Trophoblast cell (in vitro differentiated cells and primary cell): Measurements from ENCODE around the gene ELK3.

Source experiments
- DNase-seq, 2 donors: peaks; one replicate each; pipeline ENCODE4 v3.0.0-alpha.2; 2016
- H2AFZ ChIP-seq: 2 replicates; pipeline ENCODE4 v1.6.1; 2013; ENCODE audit warnings: low read length, moderate library complexity, mild to moderate bottlenecking; ENCODE audit not compliant: insufficient read depth, poor library complexity
- H2AK5ac ChIP-seq: 2 replicates; pipeline ENCODE4 v1.6.1; 2013; ENCODE audit warnings: mild to moderate bottlenecking, low read length
- H2BK120ac ChIP-seq: 2 replicates; pipeline ENCODE4 v1.6.1; 2013; ENCODE audit warnings: low read length, mild to moderate bottlenecking, moderate library complexity; ENCODE audit not compliant: insufficient read depth, poor library complexity
- H2BK12ac ChIP-seq: 2 replicates; pipeline ENCODE4 v1.6.1; 2013; ENCODE audit warnings: mild to moderate bottlenecking, low read length, moderate library complexity
- H2BK5ac ChIP-seq: 2 replicates; pipeline ENCODE4 v1.6.1; 2013; ENCODE audit warnings: low read length, low read depth, moderate library complexity, mild to moderate bottlenecking; ENCODE audit not compliant: poor library complexity
- H3K14ac ChIP-seq: 2 replicates; pipeline ENCODE4 v1.6.1; 2013; ENCODE audit warnings: mild to moderate bottlenecking, low read length
- H3K18ac ChIP-seq: 2 replicates; pipeline ENCODE4 v1.6.1; 2013; ENCODE audit warnings: mild to moderate bottlenecking, low read length
- H3K23ac ChIP-seq: 2 replicates; pipeline ENCODE4 v1.6.1; 2013; ENCODE audit warnings: low read length
- H3K27ac ChIP-seq: 2 replicates; pipeline ENCODE4 v1.5.1; 2013; ENCODE audit warnings: low read depth, mild to moderate bottlenecking, inconsistent platforms, low read length, moderate library complexity
- H3K27me3 ChIP-seq: 2 replicates; pipeline ENCODE4 v1.6.1; 2013; ENCODE audit warnings: inconsistent platforms, mild to moderate bottlenecking, low read length, moderate library complexity; ENCODE audit not compliant: insufficient read depth
- H3K36me3 ChIP-seq, 2 experiments: 1 replicate in 1 of 2; 2 replicates in 1 of 2; pipeline ENCODE4 v1.6.1; 2013; ENCODE audit warnings: low read length in 2 of 2, mild to moderate bottlenecking in 2 of 2, moderate library complexity in 1 of 2; ENCODE audit not compliant: insufficient read depth in 2 of 2, control insufficient read depth in 1 of 2
- H3K4ac ChIP-seq: 2 replicates; pipeline ENCODE4 v1.6.1; 2013; ENCODE audit warnings: low read depth, mild to moderate bottlenecking, low read length, moderate library complexity
- H3K4me1 ChIP-seq, 2 experiments: 1 replicate in 1 of 2; 2 replicates in 1 of 2; pipeline ENCODE4 v1.6.1; 2013; ENCODE audit warnings: low read length in 2 of 2, mild to moderate bottlenecking in 2 of 2, moderate library complexity in 1 of 2; ENCODE audit not compliant: insufficient read depth in 2 of 2, control insufficient read depth in 1 of 2
- H3K4me2 ChIP-seq: 2 replicates; pipeline ENCODE4 v1.6.1; 2013; ENCODE audit warnings: inconsistent platforms, mild to moderate bottlenecking, low read length, moderate library complexity
- H3K4me3 ChIP-seq: 2 replicates; pipeline ENCODE4 v1.5.1; 2013; ENCODE audit warnings: mild to moderate bottlenecking, low read depth, low read length, inconsistent platforms
- H3K79me1 ChIP-seq: one replicate; pipeline ENCODE4 v1.6.1; 2013; ENCODE audit warnings: low read length
- H3K79me2 ChIP-seq: 2 replicates; pipeline ENCODE4 v1.6.1; 2013; ENCODE audit warnings: low read length, mild to moderate bottlenecking; ENCODE audit not compliant: control insufficient read depth, insufficient read depth, poor library complexity
- H3K9ac ChIP-seq: 2 replicates; pipeline ENCODE4 v1.6.1; 2013; ENCODE audit warnings: mild to moderate bottlenecking, low read length
- H3K9me3 ChIP-seq: 2 replicates; pipeline ENCODE4 v1.6.1; 2013; ENCODE audit warnings: low read depth, mild to moderate bottlenecking, control low read depth, inconsistent platforms, low read length; ENCODE audit not compliant: insufficient read depth
- H4K12ac ChIP-seq: 2 replicates; pipeline ENCODE4 v1.6.1; 2013; ENCODE audit warnings: low read depth, mild to moderate bottlenecking, low read length, moderate library complexity
- H4K8ac ChIP-seq: 2 replicates; pipeline ENCODE4 v1.6.1; 2013; ENCODE audit warnings: low read depth, mild to moderate bottlenecking, low read length, moderate library complexity
- H4K91ac ChIP-seq: one replicate; pipeline ENCODE4 v1.6.1; 2013; ENCODE audit warnings: low read depth, mild to moderate bottlenecking, low read length, moderate library complexity
- WGBS: extraction: QIAGEN DNeasy Blood & Tissue Kit; methylation state at CpG from one replicate; pipeline ENCODE4 v1.1.7; 2013; ENCODE audit warnings: missing lambda C conversion rate; ENCODE audit not compliant: insufficient read length, insufficient coverage; ENCODE audit errors: extremely low coverage; 5-methylcytosine and 5-hydroxymethylcytosine counted together

The ELK3 gene

DNA sequence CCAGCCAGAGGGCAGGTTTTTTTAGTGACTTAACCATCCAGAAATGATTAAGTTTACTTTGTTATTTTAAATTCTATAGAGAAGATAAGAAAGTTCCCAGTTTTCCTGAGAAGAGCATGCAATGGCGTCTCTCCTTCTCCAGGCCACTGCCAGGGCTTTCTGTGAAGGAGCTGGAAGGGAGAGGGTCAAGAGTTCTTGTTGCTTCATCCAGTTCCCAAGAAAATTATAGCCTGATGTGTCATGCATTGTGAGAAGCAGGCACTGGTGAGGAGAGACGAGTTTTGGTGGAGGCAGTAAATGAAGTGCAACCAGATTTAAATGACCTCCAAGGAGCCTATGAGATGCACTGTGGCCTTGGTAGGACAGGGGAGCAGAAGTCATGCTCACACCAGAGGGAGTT, 14.2 kb downstream of the ELK3 start:
- Histone ChIP-seq H3K14ac (no peak overlapping the region), H2BK12ac (no peak overlapping the region), H3K9ac (no peak overlapping the region), H3K18ac (no peak overlapping the region), H3K23ac (no peak overlapping the region), H3K4me3 (no peak overlapping the region), H3K9me3 (peaks cover 3% of the 10 kb centered on the region), H3K4me2 (no peak overlapping the region), H3K79me2 (no peaks in the 10 kb centered on the region), H4K8ac (no peak overlapping the region), H3K79me1 (no peaks in the 10 kb centered on the region), H4K91ac (no peak overlapping the region), H3K4me1 (no peaks in the 10 kb centered on the region), H2AFZ (no peak overlapping the region), H3K27ac (no peak overlapping the region), H3K36me3 (peaks cover 0 to 2% of the 10 kb centered on the region in 2 experiments), H4K12ac (no peak overlapping the region), H3K4ac (no peak overlapping the region), H2BK120ac (no peak overlapping the region), H3K27me3 (no peaks in the 10 kb centered on the region), H2AK5ac (no peak overlapping the region), H2BK5ac (no peak overlapping the region)
- DNase-seq: no peak
- no CpG with 5 or more reads among the region's 2 CpGs for WGBS

DNA sequence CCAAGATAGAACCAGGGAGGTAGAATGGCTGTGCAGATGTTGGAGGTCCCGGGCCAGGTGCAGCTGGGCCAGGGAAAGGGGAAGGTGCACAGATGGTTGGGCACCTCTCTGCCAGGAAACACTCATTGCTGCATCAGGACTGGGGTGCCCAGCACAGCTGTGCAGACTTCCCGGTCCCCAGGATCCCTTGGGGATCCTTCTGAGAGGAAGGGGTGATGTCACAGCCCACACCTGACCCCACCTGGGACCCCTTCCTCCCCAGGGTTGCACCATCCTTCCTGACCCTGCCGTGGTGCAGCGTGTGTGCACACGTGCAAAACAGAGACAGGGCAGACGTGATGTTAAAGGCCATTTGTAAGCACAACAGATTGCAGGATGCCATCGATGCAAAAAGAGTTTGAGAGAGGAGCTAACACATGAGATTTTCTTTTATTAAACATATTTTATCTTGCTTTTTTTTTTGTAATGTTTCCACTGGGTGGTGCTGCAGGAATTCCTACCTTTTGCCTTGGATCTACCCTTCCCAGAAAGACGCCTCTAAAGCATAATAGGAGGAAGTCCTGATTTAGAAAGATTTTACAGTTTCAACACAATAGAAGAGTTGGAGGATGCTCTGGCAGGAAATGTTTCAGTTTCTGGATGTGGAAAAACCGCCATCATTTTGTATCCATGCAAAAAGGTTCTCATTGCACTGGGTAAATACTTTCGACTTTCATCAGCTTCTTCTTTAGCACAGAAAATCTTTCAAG, 14.8 kb downstream of the ELK3 start:
- Histone ChIP-seq H2AFZ (no peak overlapping the region), H4K91ac (no peak overlapping the region), H4K12ac (no peak overlapping the region), H3K4me1 (no peaks in the 10 kb centered on the region), H3K18ac (no peak overlapping the region), H2AK5ac (no peak overlapping the region), H2BK5ac (no peak overlapping the region), H3K79me2 (no peaks in the 10 kb centered on the region), H3K23ac (no peak overlapping the region), H2BK12ac (no peak overlapping the region), H4K8ac (no peak overlapping the region), H3K36me3 (peaks cover 0 to 5% of the 10 kb centered on the region in 2 experiments), H3K27me3 (no peaks in the 10 kb centered on the region), H3K4ac (no peak overlapping the region), H3K79me1 (no peaks in the 10 kb centered on the region), H3K4me2 (no peak overlapping the region), H3K9me3 (peaks cover 3% of the 10 kb centered on the region), H3K9ac (no peak overlapping the region), H3K27ac (no peak overlapping the region), H3K4me3 (no peak overlapping the region), H2BK120ac (no peak overlapping the region), H3K14ac (no peak overlapping the region)
- no peak for DNase-seq
- no CpG with 5 or more reads among the region's 10 CpGs for WGBS

DNA sequence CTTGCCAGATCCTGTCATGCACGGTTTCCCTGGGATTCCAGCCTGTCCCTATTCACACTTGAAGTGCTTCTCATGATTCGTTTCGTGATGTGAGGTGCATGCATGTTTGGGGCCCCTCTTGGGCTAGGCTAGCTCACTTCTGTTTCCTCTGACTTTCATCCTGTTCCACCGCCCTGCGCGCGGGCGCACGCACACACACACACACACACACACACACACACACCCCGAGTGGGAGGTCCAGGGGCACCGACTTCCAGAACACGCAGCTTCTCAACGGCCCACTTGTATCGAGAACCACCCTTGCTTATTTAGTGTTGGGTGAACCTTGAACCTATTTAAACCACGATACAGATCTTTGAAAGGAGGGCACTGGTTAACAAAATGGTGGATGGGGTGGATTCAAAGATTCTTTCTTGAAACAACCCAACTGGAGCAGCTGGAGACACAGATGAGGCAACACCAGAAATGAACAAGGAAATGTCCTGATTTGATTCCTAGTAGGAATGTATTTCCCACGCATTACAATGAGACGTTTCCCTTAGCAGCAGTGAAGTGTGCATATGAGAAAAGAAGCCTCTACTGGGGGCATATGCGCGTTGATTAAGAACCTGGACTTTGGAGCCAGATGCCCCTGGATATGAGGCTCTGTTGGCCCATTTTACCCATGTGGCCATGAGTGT, 16.3 kb downstream of the ELK3 start:
- no peaks in the 10 kb centered on the region for H3K79me1 ChIP-seq
- no peak overlapping the region for H3K18ac ChIP-seq
- DNase-seq: no peak
- H3K14ac ChIP-seq: no peak overlapping the region
- no peaks in the 10 kb centered on the region for H3K4me1 ChIP-seq
- no peak overlapping the region for H2BK120ac ChIP-seq
- whole genome bisulfite sequencing: no CpG with 5 or more reads among the region's 19 CpGs
- no peak overlapping the region for H4K12ac ChIP-seq
- no peak overlapping the region for H3K4me2 ChIP-seq
- H4K8ac ChIP-seq: no peak overlapping the region
- no peak overlapping the region for H2BK5ac ChIP-seq
- peak overlapping the region; percentile 52 for H3K23ac ChIP-seq
- H2AK5ac ChIP-seq: no peak overlapping the region
- no peak overlapping the region for H3K27ac ChIP-seq
- peaks cover 0 to 5% of the 10 kb centered on the region in 2 experiments for H3K36me3 ChIP-seq
- no peak overlapping the region for H3K9ac ChIP-seq
- no peaks in the 10 kb centered on the region for H3K27me3 ChIP-seq
- H2AFZ ChIP-seq: no peak overlapping the region
- no peak overlapping the region for H2BK12ac ChIP-seq
- no peak overlapping the region for H4K91ac ChIP-seq
- peaks cover 3% of the 10 kb centered on the region for H3K9me3 ChIP-seq
- H3K4me3 ChIP-seq: no peak overlapping the region
- H3K4ac ChIP-seq: no peak overlapping the region
- no peaks in the 10 kb centered on the region for H3K79me2 ChIP-seq

DNA sequence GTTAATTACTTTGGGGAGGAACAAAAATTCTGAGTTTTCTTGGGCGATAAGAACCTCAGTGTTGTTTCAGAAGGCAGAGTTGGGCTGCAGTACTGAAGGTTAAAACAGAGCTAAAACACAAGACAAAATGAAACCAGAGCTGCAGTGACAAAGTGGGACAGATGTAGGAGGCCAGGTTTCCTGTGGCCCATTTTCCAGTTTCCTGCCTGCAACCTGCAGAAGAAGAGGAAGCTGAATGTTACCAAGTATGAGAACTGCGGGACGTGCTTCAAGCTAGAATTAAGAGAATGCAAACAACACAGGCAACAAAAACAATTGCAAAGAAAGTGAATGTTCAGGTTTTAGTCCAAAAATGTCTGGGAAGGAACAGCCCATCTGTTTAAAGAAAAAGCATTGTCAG, 17.8 kb downstream of the ELK3 start:
- no peak overlapping the region for H4K8ac ChIP-seq
- H3K4me2 ChIP-seq: no peak overlapping the region
- no peak overlapping the region for H3K4me3 ChIP-seq
- no peak overlapping the region for H2AK5ac ChIP-seq
- no peak overlapping the region for H3K23ac ChIP-seq
- H3K9ac ChIP-seq: no peak overlapping the region
- no peaks in the 10 kb centered on the region for H3K79me2 ChIP-seq
- peaks cover 3% of the 10 kb centered on the region for H3K9me3 ChIP-seq
- no CpG with 5 or more reads among the region's 3 CpGs for WGBS
- H2BK12ac ChIP-seq: no peak overlapping the region
- H3K79me1 ChIP-seq: no peaks in the 10 kb centered on the region
- peaks cover 6 to 7% of the 10 kb centered on the region in 2 experiments for H3K36me3 ChIP-seq
- no peak overlapping the region for H4K91ac ChIP-seq
- H3K4me1 ChIP-seq: no peaks in the 10 kb centered on the region
- H2AFZ ChIP-seq: no peak overlapping the region
- H3K18ac ChIP-seq: no peak overlapping the region
- no peak for DNase-seq
- H2BK5ac ChIP-seq: no peak overlapping the region
- H3K27me3 ChIP-seq: no peaks in the 10 kb centered on the region
- H3K27ac ChIP-seq: no peak overlapping the region
- H3K4ac ChIP-seq: no peak overlapping the region
- H3K14ac ChIP-seq: no peak overlapping the region
- H2BK120ac ChIP-seq: no peak overlapping the region
- H4K12ac ChIP-seq: no peak overlapping the region
